Neural cell (in vitro differentiated cells): Measurements from ENCODE around the gene IFT52. TPM values are rescaled to one million over a fixed set of nuclear protein-coding genes. Genes with fewer than 3 reads are reported as not detected.

Source experiments
- H2AFZ ChIP-seq: fragments of 200-600, 300-800 bp; sonication (generic), shearing (Covaris generic); 2 replicates; pipeline ENCODE4 v1.6.0; 2014; ENCODE audit warnings: low read depth, mild to moderate bottlenecking, antibody characterized with exemption, low read length, moderate library complexity
- H3F3A ChIP-seq: fragments of 200-600 bp; shearing (Covaris generic); 2 replicates; pipeline ENCODE4 v1.6.1; 2016; ENCODE audit warnings: mild to moderate bottlenecking, moderate library complexity, mixed read lengths, antibody characterized with exemption, low read length; ENCODE audit not compliant: insufficient read depth, poor library complexity, severe bottlenecking
- H3K27ac ChIP-seq: fragments of 200-600, 300-800 bp; sonication (generic), shearing (Covaris generic); 2 replicates; pipeline ENCODE4 v1.5.1; 2014; ENCODE audit warnings: mild to moderate bottlenecking, low read length, moderate library complexity
- H3K27me3 ChIP-seq: fragments of 300-800, 200-600 bp; sonication (generic), shearing (Covaris generic); 2 replicates; pipeline ENCODE4 v1.6.0; 2014; ENCODE audit warnings: mild to moderate bottlenecking, low read depth, low read length, moderate library complexity; ENCODE audit not compliant: insufficient read depth
- H3K36me3 ChIP-seq: fragments of 300-800, 200-600 bp; sonication (generic), shearing (Covaris generic); 2 replicates; pipeline ENCODE4 v1.5.1; 2014; ENCODE audit warnings: mild to moderate bottlenecking, antibody characterized with exemption, low read length, moderate library complexity; ENCODE audit not compliant: insufficient read depth
- H3K4me2 ChIP-seq: fragments of 300-800, 200-600 bp; sonication (generic), shearing (Covaris generic); 2 replicates; pipeline ENCODE4 v1.6.0; 2014; ENCODE audit warnings: mild to moderate bottlenecking, low read length
- H3K4me3 ChIP-seq: fragments of 300-800, 200-600 bp; sonication (generic), shearing (Covaris generic); 2 replicates; pipeline ENCODE4 v1.5.1; 2014; ENCODE audit warnings: mild to moderate bottlenecking, low read length, moderate library complexity
- H3K79me2 ChIP-seq: fragments of 200-600 bp; shearing (Covaris generic); replicated peaks from 2 replicates; pipeline ENCODE4 v1.6.0; 2014; ENCODE audit warnings: mild to moderate bottlenecking, low read length, moderate library complexity; ENCODE audit not compliant: insufficient read depth
- H3K9ac ChIP-seq: fragments of 300-800, 200-600 bp; sonication (generic), shearing (Covaris generic); 2 replicates; pipeline ENCODE4 v1.6.1; 2016; ENCODE audit warnings: mild to moderate bottlenecking, low read length, mixed read lengths
- H3K9me2 ChIP-seq: fragments of 200-600 bp; shearing (Covaris generic); 2 replicates; pipeline ENCODE4 v1.6.1; 2016; ENCODE audit warnings: mild to moderate bottlenecking, low read length, mixed read lengths; ENCODE audit not compliant: insufficient read depth
- H3K9me3 ChIP-seq: fragments of 200-600, 300-800 bp; sonication (generic), shearing (Covaris generic); 2 replicates; pipeline ENCODE4 v1.6.1; 2016; ENCODE audit warnings: mild to moderate bottlenecking, mixed run types, low read length, moderate library complexity, mixed read lengths
- H4K20me1 ChIP-seq: fragments of 200-600 bp; shearing (Covaris generic); 2 replicates; pipeline ENCODE4 v1.6.1; 2016; ENCODE audit warnings: mild to moderate bottlenecking, mixed run types; ENCODE audit not compliant: insufficient read depth
- EP300 ChIP-seq: fragments of 450-650 bp; conservative IDR thresholded peaks from 2 replicates; pipeline ENCODE4 v1.6.1; 2014; ENCODE audit warnings: antibody characterized with exemption, mild to moderate bottlenecking, moderate library complexity; ENCODE audit not compliant: poor library complexity, severe bottlenecking
- EZH2 ChIP-seq: fragments of 200-600, 300-800 bp; shearing (Covaris generic), sonication (generic); IDR thresholded peaks from 2 replicates; pipeline ENCODE4 v1.6.1; 2014; ENCODE audit warnings: antibody characterized with exemption, low read length, borderline replicate concordance, mild to moderate bottlenecking; ENCODE audit not compliant: insufficient read depth, poor library complexity, severe bottlenecking
- MXI1 ChIP-seq: fragments of 450-650 bp; conservative IDR thresholded peaks from 2 replicates; pipeline ENCODE4 v1.6.1; 2014; ENCODE audit warnings: antibody characterized with exemption, mild to moderate bottlenecking; ENCODE audit not compliant: poor library complexity, severe bottlenecking
- POLR2AphosphoS5 ChIP-seq: IDR thresholded peaks from 2 replicates; pipeline ENCODE4 v1.6.1; 2012
- RAD21 ChIP-seq: fragments of 450-650 bp; conservative IDR thresholded peaks from 2 replicates; pipeline ENCODE4 v1.6.1; 2014; ENCODE audit warnings: antibody characterized with exemption, mild to moderate bottlenecking, moderate library complexity
- SMC3 ChIP-seq: fragments of 450-650 bp; conservative IDR thresholded peaks from 2 replicates; pipeline ENCODE4 v1.6.1; 2014; ENCODE audit warnings: antibody characterized with exemption, mild to moderate bottlenecking, moderate library complexity; ENCODE audit not compliant: poor library complexity
- TAF1 ChIP-seq: IDR thresholded peaks from 2 replicates; pipeline ENCODE4 v1.6.1; 2012; ENCODE audit warnings: low read depth
- polyA plus RNA-seq: library from polyadenylated mRNA; depleted of rRNA; stranded (reverse); fragments of >200 nt; gene quantifications from 2 replicates; pipeline ENCODE4 v1.2.3, GENCODE V29; 2014
- TF ChIP-seq, protein P1 (sequence below): fragments of 450-650 bp; IDR thresholded peaks from 2 replicates; pipeline ENCODE4 v1.5.1; 2014; ENCODE audit warnings: antibody characterized with exemption, mild to moderate bottlenecking, moderate library complexity; ENCODE audit not compliant: poor library complexity, severe bottlenecking
- TF ChIP-seq, protein P2 (sequence below): IDR thresholded peaks from 2 replicates; pipeline ENCODE4 v1.6.1; 2012; ENCODE audit warnings: borderline replicate concordance

IFT52 gene
- polyA plus RNA-seq, 1 donor from 2014 or later = 144 TPM

DNA sequence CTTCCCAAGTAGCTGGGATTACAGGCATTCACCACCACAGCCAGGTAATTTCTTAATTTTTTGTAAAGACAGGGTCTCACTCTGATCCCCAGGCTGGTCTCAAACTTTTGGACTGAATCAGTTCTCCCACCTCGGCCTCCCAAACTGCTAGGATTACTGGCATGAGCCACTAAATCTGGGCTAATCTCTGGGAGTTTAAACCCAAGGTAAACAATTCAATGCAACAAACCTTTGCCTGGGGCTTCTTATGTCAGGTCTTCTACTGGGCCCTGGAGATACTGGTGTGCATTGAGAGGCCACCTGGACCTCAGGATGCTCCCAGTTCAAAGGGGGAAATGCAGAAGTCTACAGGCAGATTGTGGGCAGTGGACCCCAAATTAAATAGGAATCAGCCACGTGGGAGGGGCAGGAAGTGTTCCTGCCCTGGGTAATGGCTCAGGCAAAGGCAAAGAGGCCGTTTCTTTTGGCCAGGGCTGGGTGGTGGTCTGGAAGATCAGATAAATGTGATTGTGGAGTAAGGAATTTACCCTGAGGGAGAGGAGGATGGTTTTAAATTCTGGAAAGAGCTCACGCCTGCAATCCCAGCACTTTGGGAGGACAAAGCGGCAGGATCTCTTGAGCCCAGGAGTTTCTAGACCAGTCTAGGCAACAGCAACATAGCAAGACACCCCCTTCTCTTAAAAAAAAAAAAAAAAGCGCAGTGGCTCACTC is 74.9 kb downstream of the IFT52 start:
- Histone ChIP-seq H3K79me2 (no peaks in the 10 kb centered on the region), H3K9ac (no peak overlapping the region), H3K36me3 (no peaks in the 10 kb centered on the region), H3K9me2 (no peaks in the 10 kb centered on the region), H3K27ac (no peak overlapping the region), H3K9me3 (no peaks in the 10 kb centered on the region), H4K20me1 (no peaks in the 10 kb centered on the region), H3K4me2 (no peak overlapping the region), H2AFZ (no peak overlapping the region), H3K4me3 (no peak overlapping the region), H3K27me3 (peaks cover 7% of the 10 kb centered on the region), H3F3A (no peaks in the 10 kb centered on the region)
- TF ChIP-seq, protein P1, sequence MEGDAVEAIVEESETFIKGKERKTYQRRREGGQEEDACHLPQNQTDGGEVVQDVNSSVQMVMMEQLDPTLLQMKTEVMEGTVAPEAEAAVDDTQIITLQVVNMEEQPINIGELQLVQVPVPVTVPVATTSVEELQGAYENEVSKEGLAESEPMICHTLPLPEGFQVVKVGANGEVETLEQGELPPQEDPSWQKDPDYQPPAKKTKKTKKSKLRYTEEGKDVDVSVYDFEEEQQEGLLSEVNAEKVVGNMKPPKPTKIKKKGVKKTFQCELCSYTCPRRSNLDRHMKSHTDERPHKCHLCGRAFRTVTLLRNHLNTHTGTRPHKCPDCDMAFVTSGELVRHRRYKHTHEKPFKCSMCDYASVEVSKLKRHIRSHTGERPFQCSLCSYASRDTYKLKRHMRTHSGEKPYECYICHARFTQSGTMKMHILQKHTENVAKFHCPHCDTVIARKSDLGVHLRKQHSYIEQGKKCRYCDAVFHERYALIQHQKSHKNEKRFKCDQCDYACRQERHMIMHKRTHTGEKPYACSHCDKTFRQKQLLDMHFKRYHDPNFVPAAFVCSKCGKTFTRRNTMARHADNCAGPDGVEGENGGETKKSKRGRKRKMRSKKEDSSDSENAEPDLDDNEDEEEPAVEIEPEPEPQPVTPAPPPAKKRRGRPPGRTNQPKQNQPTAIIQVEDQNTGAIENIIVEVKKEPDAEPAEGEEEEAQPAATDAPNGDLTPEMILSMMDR = no peak
- TF ChIP-seq MXI1 = no peak
- TF ChIP-seq, protein P2, sequence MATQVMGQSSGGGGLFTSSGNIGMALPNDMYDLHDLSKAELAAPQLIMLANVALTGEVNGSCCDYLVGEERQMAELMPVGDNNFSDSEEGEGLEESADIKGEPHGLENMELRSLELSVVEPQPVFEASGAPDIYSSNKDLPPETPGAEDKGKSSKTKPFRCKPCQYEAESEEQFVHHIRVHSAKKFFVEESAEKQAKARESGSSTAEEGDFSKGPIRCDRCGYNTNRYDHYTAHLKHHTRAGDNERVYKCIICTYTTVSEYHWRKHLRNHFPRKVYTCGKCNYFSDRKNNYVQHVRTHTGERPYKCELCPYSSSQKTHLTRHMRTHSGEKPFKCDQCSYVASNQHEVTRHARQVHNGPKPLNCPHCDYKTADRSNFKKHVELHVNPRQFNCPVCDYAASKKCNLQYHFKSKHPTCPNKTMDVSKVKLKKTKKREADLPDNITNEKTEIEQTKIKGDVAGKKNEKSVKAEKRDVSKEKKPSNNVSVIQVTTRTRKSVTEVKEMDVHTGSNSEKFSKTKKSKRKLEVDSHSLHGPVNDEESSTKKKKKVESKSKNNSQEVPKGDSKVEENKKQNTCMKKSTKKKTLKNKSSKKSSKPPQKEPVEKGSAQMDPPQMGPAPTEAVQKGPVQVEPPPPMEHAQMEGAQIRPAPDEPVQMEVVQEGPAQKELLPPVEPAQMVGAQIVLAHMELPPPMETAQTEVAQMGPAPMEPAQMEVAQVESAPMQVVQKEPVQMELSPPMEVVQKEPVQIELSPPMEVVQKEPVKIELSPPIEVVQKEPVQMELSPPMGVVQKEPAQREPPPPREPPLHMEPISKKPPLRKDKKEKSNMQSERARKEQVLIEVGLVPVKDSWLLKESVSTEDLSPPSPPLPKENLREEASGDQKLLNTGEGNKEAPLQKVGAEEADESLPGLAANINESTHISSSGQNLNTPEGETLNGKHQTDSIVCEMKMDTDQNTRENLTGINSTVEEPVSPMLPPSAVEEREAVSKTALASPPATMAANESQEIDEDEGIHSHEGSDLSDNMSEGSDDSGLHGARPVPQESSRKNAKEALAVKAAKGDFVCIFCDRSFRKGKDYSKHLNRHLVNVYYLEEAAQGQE = no peak
- TF ChIP-seq EP300 = no peak
- TF ChIP-seq EZH2 = no peak
- no peak for TF ChIP-seq SMC3
- no peak for TF ChIP-seq TAF1
- TF ChIP-seq RAD21 = no peak
- TF ChIP-seq POLR2AphosphoS5 = no peak

- Histone ChIP-seq H3K9me3 (no peaks in the 10 kb centered on the region), H3K4me2 (peak within 1 kb of the TSS; percentile 39), H3K4me3 (peak within 1 kb of the TSS; percentile 73), H3K36me3 (no peaks in the 10 kb centered on the region), H3K9me2 (no peaks in the 10 kb centered on the region), H3K9ac (peak within 1 kb of the TSS; percentile 39), H4K20me1 (no peaks in the 10 kb centered on the region), H2AFZ (peak within 1 kb of the TSS; percentile 45), H3K27me3 (peaks cover 7% of the 10 kb centered on the region), H3K27ac (no peak within 1 kb of the TSS), H3F3A (no peaks in the 10 kb centered on the region), H3K79me2 (no peaks in the 10 kb centered on the region)
- TF ChIP-seq MXI1 (peak; percentile 97), SMC3 (no peak), POLR2AphosphoS5 (peak; percentile 40)
- TF ChIP-seq, protein P2 = no peak
Measured at GRCh38 chr20:43666376-43667328, 75.9 kb downstream of the IFT52 start, which contains the start of gene MYBL2. TSS of gene MYBL2 (plus strand) at chr20:43667114. CDS start at chr20:43667284, 170 bp downstream.
